Measurements from ENCODE around the gene ATXN8OS.
"Not testable (repeated sequence)": the region's sequence is repeated elsewhere in the genome, so short reads cannot be mapped to it uniquely, and the experiment has no call there.

Gene ATXN8OS

GRCh38 chr13:70125693-70126092 is 18.1 kb downstream of the ATXN8OS start:
- H3K4me1 ChIP-seq (ENCODE audit: control insufficient read depth, insufficient read depth, low read length, unreplicated experiment): no peaks in the 10 kb centered on the region
- H3K79me2 ChIP-seq (ENCODE audit: control insufficient read depth, insufficient read depth, low read length, unreplicated experiment): no peaks in the 10 kb centered on the region
- H3K27me3 ChIP-seq (ENCODE audit: insufficient read depth, low read length): no peaks in the 10 kb centered on the region
- no peak overlapping the region for H2AFZ ChIP-seq (ENCODE audit: low read length, unreplicated experiment)
- no peak overlapping the region for H3K27ac ChIP-seq (ENCODE audit: low read depth, low read length)
- no peaks in the 10 kb centered on the region for H3K36me3 ChIP-seq (ENCODE audit: insufficient read depth, low read length)
- H3K4me3 ChIP-seq (ENCODE audit: low read depth, low read length): no peak overlapping the region

- Histone ChIP-seq H2AFZ (ENCODE audit: low read length, unreplicated experiment) (no peak overlapping the region), H3K27ac (ENCODE audit: low read depth, low read length) (no peak overlapping the region), H3K36me3 (ENCODE audit: insufficient read depth, low read length) (no peaks in the 10 kb centered on the region), H3K27me3 (ENCODE audit: insufficient read depth, low read length) (no peaks in the 10 kb centered on the region), H3K4me3 (ENCODE audit: low read depth, low read length) (no peak overlapping the region), H3K4me1 (ENCODE audit: control insufficient read depth, insufficient read depth, low read length, unreplicated experiment) (no peaks in the 10 kb centered on the region), H3K79me2 (ENCODE audit: control insufficient read depth, insufficient read depth, low read length, unreplicated experiment) (no peaks in the 10 kb centered on the region)
Measured at GRCh38 chr13:70128098-70128497, 20.5 kb downstream of the ATXN8OS start.

GRCh38 chr13:70142658-70143057 is 35.0 kb downstream of the ATXN8OS start:
- not testable (repeated sequence) for H3K4me1 ChIP-seq (ENCODE audit: control insufficient read depth, insufficient read depth, low read length, unreplicated experiment); H3K4me3 ChIP-seq (ENCODE audit: low read depth, low read length); H3K79me2 ChIP-seq (ENCODE audit: control insufficient read depth, insufficient read depth, low read length, unreplicated experiment)

GRCh38 chr13:70162141-70162540 is 54.5 kb downstream of the ATXN8OS start:
- Histone ChIP-seq H3K27ac (ENCODE audit: low read depth, low read length) (no peak overlapping the region), H3K27me3 (ENCODE audit: insufficient read depth, low read length) (no peaks in the 10 kb centered on the region), H2AFZ (ENCODE audit: low read length, unreplicated experiment) (no peak overlapping the region), H3K4me3 (ENCODE audit: low read depth, low read length) (no peak overlapping the region), H3K36me3 (ENCODE audit: insufficient read depth, low read length) (no peaks in the 10 kb centered on the region), H3K4me1 (ENCODE audit: control insufficient read depth, insufficient read depth, low read length, unreplicated experiment) (no peaks in the 10 kb centered on the region), H3K79me2 (ENCODE audit: control insufficient read depth, insufficient read depth, low read length, unreplicated experiment) (no peaks in the 10 kb centered on the region)

More at GRCh38 chr13:70142658-70143057, 35.0 kb downstream of the ATXN8OS start:
- H3K27ac ChIP-seq (ENCODE audit: low read depth, low read length); H3K36me3 ChIP-seq (ENCODE audit: insufficient read depth, low read length); H2AFZ ChIP-seq (ENCODE audit: low read length, unreplicated experiment); H3K27me3 ChIP-seq (ENCODE audit: insufficient read depth, low read length): not testable (repeated sequence)

GRCh38 chr13:70170689-70171088 is 63.1 kb downstream of the ATXN8OS start:
- Histone ChIP-seq H3K4me3 (ENCODE audit: low read depth, low read length) (no peak overlapping the region), H3K27ac (ENCODE audit: low read depth, low read length) (no peak overlapping the region), H3K4me1 (ENCODE audit: control insufficient read depth, insufficient read depth, low read length, unreplicated experiment) (no peaks in the 10 kb centered on the region), H2AFZ (ENCODE audit: low read length, unreplicated experiment) (no peak overlapping the region), H3K36me3 (ENCODE audit: insufficient read depth, low read length) (no peaks in the 10 kb centered on the region), H3K79me2 (ENCODE audit: control insufficient read depth, insufficient read depth, low read length, unreplicated experiment) (no peaks in the 10 kb centered on the region), H3K27me3 (ENCODE audit: insufficient read depth, low read length) (no peaks in the 10 kb centered on the region)

GRCh38 chr13:70171151-70171550 is 63.5 kb downstream of the ATXN8OS start:
- no peak overlapping the region for H3K4me3 ChIP-seq (ENCODE audit: low read depth, low read length)
- no peak overlapping the region for H2AFZ ChIP-seq (ENCODE audit: low read length, unreplicated experiment)
- H3K27ac ChIP-seq (ENCODE audit: low read depth, low read length): no peak overlapping the region
- H3K79me2 ChIP-seq (ENCODE audit: control insufficient read depth, insufficient read depth, low read length, unreplicated experiment): no peaks in the 10 kb centered on the region
- no peaks in the 10 kb centered on the region for H3K4me1 ChIP-seq (ENCODE audit: control insufficient read depth, insufficient read depth, low read length, unreplicated experiment)
- no peaks in the 10 kb centered on the region for H3K36me3 ChIP-seq (ENCODE audit: insufficient read depth, low read length)
- H3K27me3 ChIP-seq (ENCODE audit: insufficient read depth, low read length): no peaks in the 10 kb centered on the region

- Histone ChIP-seq H3K36me3 (ENCODE audit: insufficient read depth, low read length) (no peaks in the 10 kb centered on the region), H3K79me2 (ENCODE audit: control insufficient read depth, insufficient read depth, low read length, unreplicated experiment) (no peaks in the 10 kb centered on the region), H2AFZ (ENCODE audit: low read length, unreplicated experiment) (no peak overlapping the region), H3K4me1 (ENCODE audit: control insufficient read depth, insufficient read depth, low read length, unreplicated experiment) (no peaks in the 10 kb centered on the region), H3K4me3 (ENCODE audit: low read depth, low read length) (no peak overlapping the region), H3K27ac (ENCODE audit: low read depth, low read length) (no peak overlapping the region), H3K27me3 (ENCODE audit: insufficient read depth, low read length) (no peaks in the 10 kb centered on the region)
Measured at GRCh38 chr13:70172946-70173597, 65.4 kb downstream of the ATXN8OS start.

GRCh38 chr13:70173598-70173959 is 66.0 kb downstream of the ATXN8OS start:
- Histone ChIP-seq H2AFZ (ENCODE audit: low read length, unreplicated experiment) (no peak overlapping the region), H3K27ac (ENCODE audit: low read depth, low read length) (no peak overlapping the region), H3K27me3 (ENCODE audit: insufficient read depth, low read length) (no peaks in the 10 kb centered on the region), H3K36me3 (ENCODE audit: insufficient read depth, low read length) (no peaks in the 10 kb centered on the region), H3K4me3 (ENCODE audit: low read depth, low read length) (no peak overlapping the region), H3K79me2 (ENCODE audit: control insufficient read depth, insufficient read depth, low read length, unreplicated experiment) (no peaks in the 10 kb centered on the region), H3K4me1 (ENCODE audit: control insufficient read depth, insufficient read depth, low read length, unreplicated experiment) (no peaks in the 10 kb centered on the region)

- H3K4me1 ChIP-seq (ENCODE audit: control insufficient read depth, insufficient read depth, low read length, unreplicated experiment): no peaks in the 10 kb centered on the region
- no peaks in the 10 kb centered on the region for H3K79me2 ChIP-seq (ENCODE audit: control insufficient read depth, insufficient read depth, low read length, unreplicated experiment)
- no peak overlapping the region for H3K4me3 ChIP-seq (ENCODE audit: low read depth, low read length)
- H2AFZ ChIP-seq (ENCODE audit: low read length, unreplicated experiment): no peak overlapping the region
- H3K27me3 ChIP-seq (ENCODE audit: insufficient read depth, low read length): no peaks in the 10 kb centered on the region
- no peak overlapping the region for H3K27ac ChIP-seq (ENCODE audit: low read depth, low read length)
- H3K36me3 ChIP-seq (ENCODE audit: insufficient read depth, low read length): no peaks in the 10 kb centered on the region
Measured at GRCh38 chr13:70178346-70178745, 70.7 kb downstream of the ATXN8OS start.

Measured in ACC112 (cell line).